Activated naive CD4-positive, alpha-beta T cell treated with anti-CD3 and anti-CD28 coated beads for 36 hours (primary cell): Measurements from ENCODE around the gene MDFIC2. TPM values are rescaled to one million over a fixed set of nuclear protein-coding genes. Genes with fewer than 3 reads are reported as not detected.

ENCODE experiments used
- CTCF ChIA-PET: fragments of 350-600 bp; sonication (Branson Sonifier 250); formaldehyde crosslinking; loops from one replicate; lab custom pipeline; 2021; ENCODE audit warnings: antibody characterized with exemption; lab: Charles Lee
- DNase-seq: peaks from one replicate; pipeline ENCODE4 v3.0.0-alpha.2; 2020
- H3K27ac Mint-ChIP-seq: one replicate; pipeline ENCODE4 v1.8.0; 2021; ENCODE audit warnings: mild to moderate bottlenecking, mixed read lengths
- H3K27me3 Mint-ChIP-seq: one replicate; pipeline ENCODE4 v1.8.0; 2021; ENCODE audit warnings: low read depth, mixed read lengths
- H3K36me3 Mint-ChIP-seq: one replicate; pipeline ENCODE4 v1.8.0; 2021; ENCODE audit warnings: low read depth, mixed read lengths
- H3K4me1 Mint-ChIP-seq: one replicate; pipeline ENCODE4 v1.8.0; 2021; ENCODE audit warnings: low read depth, mixed read lengths
- H3K4me3 Mint-ChIP-seq: one replicate; pipeline ENCODE4 v1.8.0; 2021; ENCODE audit warnings: mild to moderate bottlenecking, moderate library complexity, mixed read lengths
- H3K9me3 Mint-ChIP-seq: one replicate; pipeline ENCODE4 v1.8.0; 2021; ENCODE audit warnings: mixed read lengths
- intact Hi-C: fragments of 100-400 bp; cut with micrococcal nuclease; formaldehyde crosslinking; loops from one replicate; pipeline ENCODE4 v1.15.1; 2023
- total RNA-seq, 2 experiments: library from RNA; stranded (reverse); gene quantifications; one replicate each; pipeline ENCODE4 v1.2.3, GENCODE V29; 2021

Gene MDFIC2
- total RNA-seq, 2 experiments from 2014 or later, result not detected

GRCh38 chr3:70249509-70250160, 62.8 kb downstream of the MDFIC2 start:
- Mint-ChIP-seq H3K27me3 (peaks cover 15% of the 10 kb centered on the region), H3K4me3 (no peak overlapping the region), H3K4me1 (no peaks in the 10 kb centered on the region), H3K9me3 (peaks cover 5% of the 10 kb centered on the region), H3K36me3 (no peaks in the 10 kb centered on the region), H3K27ac (no peak overlapping the region)
- intact Hi-C loops, result no loop called here
- DNase-seq, result no peak
- CTCF ChIA-PET, result no interaction called here

GRCh38 chr3:70248856-70249255, 63.6 kb downstream of the MDFIC2 start:
- Mint-ChIP-seq H3K27me3 (peaks cover 15% of the 10 kb centered on the region), H3K4me1 (no peaks in the 10 kb centered on the region), H3K27ac (no peak overlapping the region), H3K9me3 (peaks cover 5% of the 10 kb centered on the region), H3K4me3 (no peak overlapping the region), H3K36me3 (no peaks in the 10 kb centered on the region)
- no peak for DNase-seq
- CTCF ChIA-PET, result no interaction called here
- intact Hi-C loops, result no loop called here

GRCh38 chr3:70247955-70248354, 64.5 kb downstream of the MDFIC2 start:
- CTCF ChIA-PET, result no interaction called here
- Mint-ChIP-seq H3K27ac (no peak overlapping the region), H3K36me3 (no peaks in the 10 kb centered on the region), H3K9me3 (peaks cover 5% of the 10 kb centered on the region), H3K27me3 (peaks cover 15% of the 10 kb centered on the region), H3K4me1 (no peaks in the 10 kb centered on the region), H3K4me3 (no peak overlapping the region)
- intact Hi-C loops, result no loop called here
- no peak for DNase-seq

- H3K27me3 Mint-ChIP-seq, result peaks cover 12% of the 10 kb centered on the region
- no peaks in the 10 kb centered on the region for H3K36me3 Mint-ChIP-seq
- CTCF ChIA-PET, result no interaction called here
Measured at GRCh38 chr3:70245746-70246525, 66.5 kb downstream of the MDFIC2 start.

GRCh38 chr3:70244422-70244821, 68.0 kb downstream of the MDFIC2 start:
- peaks cover 6% of the 10 kb centered on the region for H3K27me3 Mint-ChIP-seq
- no peaks in the 10 kb centered on the region for H3K36me3 Mint-ChIP-seq
- peaks cover 5% of the 10 kb centered on the region for H3K9me3 Mint-ChIP-seq
- DNase-seq, result no peak
- no peak overlapping the region for H3K4me3 Mint-ChIP-seq
- H3K4me1 Mint-ChIP-seq, result no peaks in the 10 kb centered on the region
- H3K27ac Mint-ChIP-seq, result no peak overlapping the region
- CTCF ChIA-PET, result no interaction called here
- intact Hi-C loops, result no loop called here

More at GRCh38 chr3:70245746-70246525, 66.5 kb downstream of the MDFIC2 start:
- intact Hi-C loops, result no loop called here
- no peak overlapping the region for H3K27ac Mint-ChIP-seq
- H3K4me1 Mint-ChIP-seq, result no peaks in the 10 kb centered on the region
- no peak for DNase-seq
- H3K9me3 Mint-ChIP-seq, result peaks cover 5% of the 10 kb centered on the region
- H3K4me3 Mint-ChIP-seq, result no peak overlapping the region

- H3K4me3 Mint-ChIP-seq, result no peak overlapping the region
- CTCF ChIA-PET, result no interaction called here
- no peak for DNase-seq
- no peaks in the 10 kb centered on the region for H3K36me3 Mint-ChIP-seq
- H3K9me3 Mint-ChIP-seq, result peaks cover 3% of the 10 kb centered on the region
- intact Hi-C loops, result no loop called here
- peaks cover 3% of the 10 kb centered on the region for H3K27me3 Mint-ChIP-seq
- H3K27ac Mint-ChIP-seq, result no peak overlapping the region
- no peaks in the 10 kb centered on the region for H3K4me1 Mint-ChIP-seq
Measured at GRCh38 chr3:70242297-70242882, 70.0 kb downstream of the MDFIC2 start.

- CTCF ChIA-PET, result no interaction called here
- DNase-seq, result no peak
- no peaks in the 10 kb centered on the region for H3K9me3 Mint-ChIP-seq
Measured at GRCh38 chr3:70233812-70234211, 78.6 kb downstream of the MDFIC2 start.

GRCh38 chr3:70233112-70233511, 79.3 kb downstream of the MDFIC2 start:
- H3K27me3 Mint-ChIP-seq, result peaks cover 6% of the 10 kb centered on the region
- no peaks in the 10 kb centered on the region for H3K9me3 Mint-ChIP-seq
- H3K4me1 Mint-ChIP-seq, result no peaks in the 10 kb centered on the region

More at GRCh38 chr3:70233812-70234211, 78.6 kb downstream of the MDFIC2 start:
- Mint-ChIP-seq H3K27me3 (peaks cover 6% of the 10 kb centered on the region), H3K4me1 (no peaks in the 10 kb centered on the region), H3K36me3 (no peaks in the 10 kb centered on the region), H3K4me3 (no peak overlapping the region), H3K27ac (no peak overlapping the region)
- intact Hi-C loops, result no loop called here

GRCh38 chr3:70231266-70231701, 81.2 kb downstream of the MDFIC2 start:
- Mint-ChIP-seq H3K27ac (no peak overlapping the region), H3K4me1 (no peaks in the 10 kb centered on the region), H3K27me3 (peaks cover 3% of the 10 kb centered on the region), H3K36me3 (no peaks in the 10 kb centered on the region), H3K9me3 (no peaks in the 10 kb centered on the region), H3K4me3 (no peak overlapping the region)
- DNase-seq, result no peak
- intact Hi-C loops, result no loop called here
- CTCF ChIA-PET, result no interaction called here

More at GRCh38 chr3:70233112-70233511, 79.3 kb downstream of the MDFIC2 start:
- Mint-ChIP-seq H3K27ac (no peak overlapping the region), H3K36me3 (no peaks in the 10 kb centered on the region), H3K4me3 (no peak overlapping the region)
- intact Hi-C loops, result no loop called here
- DNase-seq, result no peak
- CTCF ChIA-PET, result no interaction called here

- H3K9me3 Mint-ChIP-seq, result no peaks in the 10 kb centered on the region
- no peak overlapping the region for H3K4me3 Mint-ChIP-seq
- H3K36me3 Mint-ChIP-seq, result no peaks in the 10 kb centered on the region
- no peak for DNase-seq
- intact Hi-C loops, result no loop called here
- H3K4me1 Mint-ChIP-seq, result no peaks in the 10 kb centered on the region
- no peak overlapping the region for H3K27ac Mint-ChIP-seq
- CTCF ChIA-PET, result no interaction called here
- peaks cover 5% of the 10 kb centered on the region for H3K27me3 Mint-ChIP-seq
Measured at GRCh38 chr3:70227437-70227836, 85.0 kb downstream of the MDFIC2 start.

- intact Hi-C loops, result no loop called here
- Mint-ChIP-seq H3K4me1 (no peaks in the 10 kb centered on the region), H3K9me3 (no peaks in the 10 kb centered on the region), H3K36me3 (no peaks in the 10 kb centered on the region), H3K27ac (no peak overlapping the region), H3K4me3 (no peak overlapping the region), H3K27me3 (peaks cover 9% of the 10 kb centered on the region)
- CTCF ChIA-PET, result no interaction called here
- DNase-seq, result no peak
Measured at GRCh38 chr3:70225146-70225545, 87.3 kb downstream of the MDFIC2 start.

- CTCF ChIA-PET, result no interaction called here
- H3K9me3 Mint-ChIP-seq, result no peaks in the 10 kb centered on the region
- no peak overlapping the region for H3K27ac Mint-ChIP-seq
- H3K4me1 Mint-ChIP-seq, result no peaks in the 10 kb centered on the region
- H3K27me3 Mint-ChIP-seq, result peaks cover 9% of the 10 kb centered on the region
- H3K4me3 Mint-ChIP-seq, result no peak overlapping the region
- intact Hi-C loops, result no loop called here
- DNase-seq, result no peak
- H3K36me3 Mint-ChIP-seq, result no peaks in the 10 kb centered on the region
Measured at GRCh38 chr3:70224337-70224736, 88.1 kb downstream of the MDFIC2 start.
